IMR-90 (cell line): ENCODE measurements around the gene KRTDAP. TPM values are rescaled to one million over a fixed set of nuclear protein-coding genes. Genes with fewer than 3 reads are reported as not detected.
A peak's percentile ranks its signal among the peaks of the same experiment; 100 is the strongest.

ENCODE experiments used
- ATAC-seq: fragments of 200-7000 bp; cut with Tn5 transposase; 2 replicates; pipeline ENCODE4 v1.9.1; 2020; ENCODE audit warnings: low read depth, mild to moderate bottlenecking, moderate library complexity
- BruUV-seq: library from RNA; stranded (reverse); fragments of 400-500 nt; replicated peaks from 2 replicates; lab custom pipeline; 2021; lab: Mats Ljungman, UMichigan
- CTCF ChIA-PET: fragments of 300-600 bp; formaldehyde crosslinking; extraction: SDS; loops from one replicate; lab custom pipeline; 2021; ENCODE audit warnings: antibody characterized with exemption; lab: Yijun Ruan, JAX
- POLR2A ChIA-PET: fragments of 300-600 bp; sonication (Branson Sonifier 250); formaldehyde crosslinking; loops from one replicate; lab custom pipeline; 2022; ENCODE audit warnings: antibody characterized with exemption; ENCODE audit not compliant: unreplicated experiment; lab: Charles Lee
- DNase-seq: peaks from one replicate; pipeline ENCODE4 v3.0.0; 2013
- H2AFZ ChIP-seq: replicated peaks from 2 replicates; pipeline ENCODE3; 2013; ENCODE audit warnings: low read length, mild to moderate bottlenecking; ENCODE audit not compliant: poor library complexity
- H2AK5ac ChIP-seq: 2 replicates; pipeline ENCODE4 v1.6.1; 2013; ENCODE audit warnings: low read depth, low read length, inconsistent platforms
- H2AK9ac ChIP-seq: replicated peaks from 2 replicates; pipeline ENCODE3; 2013; ENCODE audit warnings: mild to moderate bottlenecking, low read depth, low read length, moderate library complexity; ENCODE audit not compliant: poor library complexity
- H2BK120ac ChIP-seq: 2 replicates; pipeline ENCODE4 v1.6.1; 2013; ENCODE audit warnings: low read depth, low read length, inconsistent platforms
- H2BK15ac ChIP-seq: 3 replicates; pipeline ENCODE4 v1.6.1; 2013; ENCODE audit warnings: low read depth, low read length, inconsistent platforms
- H2BK20ac ChIP-seq: 2 replicates; pipeline ENCODE4 v1.6.1; 2013; ENCODE audit warnings: low read depth, mild to moderate bottlenecking, inconsistent platforms, low read length, moderate library complexity
- H2BK5ac ChIP-seq: 2 replicates; pipeline ENCODE4 v1.6.1; 2013; ENCODE audit warnings: mild to moderate bottlenecking, low read depth, low read length, inconsistent platforms; ENCODE audit not compliant: poor library complexity, severe bottlenecking
- H3K14ac ChIP-seq: replicated peaks from 2 replicates; pipeline ENCODE4 v1.6.1; 2013; ENCODE audit warnings: low read depth, low read length, inconsistent platforms
- H3K18ac ChIP-seq: 2 replicates; pipeline ENCODE4 v1.6.1; 2013; ENCODE audit warnings: low read depth, low read length, control low read depth
- H3K23ac ChIP-seq: 2 replicates; pipeline ENCODE4 v1.6.1; 2013; ENCODE audit warnings: low read depth, low read length, inconsistent platforms
- H3K27ac ChIP-seq: 2 replicates; pipeline ENCODE4 v1.5.1; 2013; ENCODE audit warnings: mild to moderate bottlenecking, control low read depth, low read length; ENCODE audit not compliant: insufficient read depth
- H3K27me3 ChIP-seq: 2 replicates; pipeline ENCODE4 v1.6.1; 2013; ENCODE audit warnings: low read length; ENCODE audit not compliant: control insufficient read depth, insufficient read depth
- H3K36me3 ChIP-seq: 2 replicates; pipeline ENCODE4 v1.6.1; 2013; ENCODE audit warnings: low read length, mixed read lengths; ENCODE audit not compliant: control insufficient read depth, insufficient read depth
- H3K4ac ChIP-seq: 2 replicates; pipeline ENCODE4 v1.6.1; 2013; ENCODE audit warnings: low read depth, low read length, inconsistent platforms
- H3K4me1 ChIP-seq: 2 replicates; pipeline ENCODE4 v1.6.1; 2013; ENCODE audit warnings: low read length, mixed read lengths; ENCODE audit not compliant: control insufficient read depth, insufficient read depth
- H3K4me2 ChIP-seq: 2 replicates; pipeline ENCODE4 v1.6.1; 2013; ENCODE audit warnings: low read depth, mild to moderate bottlenecking, control low read depth, low read length, moderate library complexity
- H3K4me3 ChIP-seq: 2 replicates; pipeline ENCODE4 v1.5.1; 2013; ENCODE audit warnings: low read depth, mild to moderate bottlenecking, control low read depth, low read length, moderate library complexity; ENCODE audit not compliant: insufficient read depth
- H3K56ac ChIP-seq: 2 replicates; pipeline ENCODE4 v1.6.1; 2013; ENCODE audit warnings: low read length, inconsistent platforms; ENCODE audit not compliant: insufficient read depth; ENCODE audit errors: extremely low read depth
- H3K79me1 ChIP-seq, 2 experiments: 2 replicates each; pipeline ENCODE4 v1.6.1; 2013; ENCODE audit warnings: low read length in 2 of 2, inconsistent platforms in 1 of 2, low read depth in 1 of 2
- H3K9ac ChIP-seq: 2 replicates; pipeline ENCODE4 v1.6.1; 2013; ENCODE audit warnings: low read depth, low read length, control low read depth
- H3K9me1 ChIP-seq: 2 replicates; pipeline ENCODE4 v1.6.1; 2013; ENCODE audit warnings: low read length, inconsistent platforms; ENCODE audit not compliant: insufficient read depth
- H3K9me3 ChIP-seq: 2 replicates; pipeline ENCODE4 v1.6.1; 2013; ENCODE audit warnings: low read length; ENCODE audit not compliant: control insufficient read depth, insufficient read depth
- H4K20me1 ChIP-seq: 2 replicates; pipeline ENCODE4 v1.6.1; 2013; ENCODE audit warnings: low read length, inconsistent platforms; ENCODE audit not compliant: insufficient read depth
- H4K5ac ChIP-seq: 2 replicates; pipeline ENCODE4 v1.6.1; 2013; ENCODE audit warnings: mild to moderate bottlenecking, low read depth, low read length, control low read depth
- H4K8ac ChIP-seq, 2 experiments: 2 replicates each; pipeline ENCODE4 v1.6.1; 2013; ENCODE audit warnings: low read depth in 2 of 2, low read length in 2 of 2, control low read depth in 1 of 2, inconsistent platforms in 1 of 2
- H4K91ac ChIP-seq: 2 replicates; pipeline ENCODE4 v1.6.1; 2013; ENCODE audit warnings: low read depth, low read length, inconsistent platforms; ENCODE audit not compliant: insufficient read depth
- BHLHE40 ChIP-seq: fragments of 150-350 bp; IDR thresholded peaks from 2 replicates; pipeline ENCODE4 v1.6.1; 2016; ENCODE audit warnings: mild to moderate bottlenecking, low read depth, low read length
- CHD1 ChIP-seq: IDR thresholded peaks from 2 replicates; pipeline ENCODE4 v1.6.1; 2012; ENCODE audit warnings: low read depth, low read length, improper control_type of control experiment
- MAFK ChIP-seq: IDR thresholded peaks from 2 replicates; pipeline ENCODE4 v1.6.1; 2012; ENCODE audit warnings: low read depth, low read length, improper control_type of control experiment
- MAZ ChIP-seq: IDR thresholded peaks from 2 replicates; pipeline ENCODE4 v1.6.1; 2012; ENCODE audit warnings: low read depth, mild to moderate bottlenecking, low read length, improper control_type of control experiment, moderate library complexity, borderline replicate concordance
- POLR2A ChIP-seq: IDR thresholded peaks from 2 replicates; pipeline ENCODE4 v1.6.1; 2012; ENCODE audit warnings: mild to moderate bottlenecking, low read depth, low read length
- RAD21 ChIP-seq: IDR thresholded peaks from 2 replicates; pipeline ENCODE4 v1.6.1; 2012; ENCODE audit warnings: low read length, improper control_type of control experiment
- SMC3 ChIP-seq: fragments of 150-350 bp; IDR thresholded peaks from 2 replicates; pipeline ENCODE4 v1.6.1; 2016; ENCODE audit warnings: low read depth, mild to moderate bottlenecking, antibody characterized with exemption, low read length, moderate library complexity
- WGBS, 2 experiments: methylation state at CpG; one replicate each; pipeline versions ENCODE4 v1.1.5 to v1.1.7; 2013; ENCODE audit warnings: missing lambda C conversion rate in 2 of 2; ENCODE audit not compliant: insufficient read length in 1 of 2; ENCODE audit errors: extremely low coverage in 2 of 2; 5-methylcytosine and 5-hydroxymethylcytosine counted together
- dilution Hi-C: fragments of 300-500 bp; cut with HindIII; formaldehyde crosslinking; loops from one replicate; pipeline ENCODE4 v1.14.3; 2018; ENCODE audit warnings: low sequenced_read_pairs; ENCODE audit not compliant: unreplicated experiment
- in situ Hi-C: fragments of 300-500 bp; cut with MboI; formaldehyde crosslinking; loops from 3 replicates; pipeline ENCODE4 v1.14.3; 2019; ENCODE audit warnings: low sequenced_read_pairs, inconsistent platforms, mixed read lengths
- intact Hi-C: fragments of 100-400 bp; cut with micrococcal nuclease; formaldehyde crosslinking; loops from 2 replicates; pipeline ENCODE4 v1.10.0; 2022
- polyA plus RNA-seq, 3 experiments: library from polyadenylated mRNA; depleted of rRNA; stranded (reverse); fragments of >200 nt; gene quantifications; 2 replicates each; pipeline ENCODE4 v1.2.3, GENCODE V29; 2012; ENCODE audit warnings: low replicate concordance in 1 of 3
- total RNA-seq: library from RNA; depleted of rRNA; stranded (reverse); fragments of >200 nt; gene quantifications from 2 replicates; pipeline ENCODE4 v1.2.3, GENCODE V29; 2012
- TF ChIP-seq, protein P1 (sequence below): fragments of 150-350 bp; IDR thresholded peaks from 2 replicates; pipeline ENCODE4 v1.6.1; 2017; ENCODE audit warnings: mild to moderate bottlenecking, antibody characterized with exemption, low read length, low read depth
- TF ChIP-seq, protein P2 (sequence below): fragments of 150-350 bp; IDR thresholded peaks from 2 replicates; pipeline ENCODE4 v1.6.1; 2016; ENCODE audit warnings: low read depth, mild to moderate bottlenecking, low read length, moderate library complexity, borderline replicate concordance
- TF ChIP-seq, protein P3 (sequence below): conservative IDR thresholded peaks from 2 replicates; pipeline ENCODE4 v1.5.1; 2012; ENCODE audit warnings: mild to moderate bottlenecking, low read depth, low read length, improper control_type of control experiment

The KRTDAP gene
- total and polyA plus RNA-seq, 2 of the 4 experiments (the other 2 are of a cell fraction) = not detected

DNA sequence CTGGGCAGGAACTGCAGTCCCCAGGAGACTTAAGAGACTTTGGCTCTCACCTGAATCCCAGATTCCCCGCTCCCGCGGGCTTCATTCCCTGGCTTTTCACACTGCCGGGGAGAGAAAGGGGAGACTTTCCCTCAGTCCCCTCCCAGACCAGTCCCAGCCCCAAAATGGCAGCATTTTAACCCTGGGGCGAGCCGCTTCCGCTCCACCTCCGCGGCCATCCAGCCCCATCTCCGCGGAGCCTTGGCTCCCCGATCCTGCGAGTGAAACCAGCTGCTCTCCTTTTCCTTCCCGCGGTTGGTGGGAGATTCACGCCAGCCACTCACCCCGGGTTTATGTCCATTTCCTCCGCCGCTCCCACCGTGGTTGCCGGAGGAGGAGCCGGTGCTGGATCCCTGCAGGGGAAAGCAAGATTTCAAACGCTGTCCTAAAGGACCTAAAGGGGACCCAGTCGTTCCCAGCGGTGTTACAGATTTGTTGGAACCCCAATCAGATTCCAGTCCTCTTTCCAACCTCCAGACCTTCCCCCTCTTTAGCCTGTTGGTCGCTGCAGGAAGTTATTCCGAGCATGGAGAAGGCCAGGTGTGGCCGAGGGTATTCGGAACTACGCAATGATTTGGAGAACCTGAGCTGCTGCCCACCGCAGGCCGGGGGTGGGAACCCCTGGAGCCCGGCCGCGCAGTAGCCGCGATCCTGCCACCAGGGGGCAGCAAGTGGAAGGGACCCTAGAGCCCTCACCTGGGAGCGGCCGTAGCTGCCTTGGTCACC lies 19.8 kb upstream of the KRTDAP start:
- Histone ChIP-seq H4K5ac (no peak overlapping the region), H2AFZ (peak overlapping the region; percentile 93), H3K4me2 (peak overlapping the region; percentile 72), H3K9ac (0 out of 2 replicates have a peak overlapping the region, but pooled peaks have one; percentile 4), H3K27ac (no peak overlapping the region), H2BK15ac (peak overlapping the region; percentile 27; the same call in 2 of the 3 replicates), H3K14ac (peak overlapping the region; percentile 79), H3K79me1 (no peaks in the 10 kb centered on the region), H3K23ac (peak overlapping the region; percentile 42; the same call in 1 of the 2 replicates), H3K9me1 (no peaks in the 10 kb centered on the region; the same call in 1 of the 2 replicates), H3K9me3 (no peaks in the 10 kb centered on the region), H3K18ac (no peak overlapping the region), H3K27me3 (peaks cover 71% of the 10 kb centered on the region), H2BK20ac (no peak overlapping the region), H3K56ac (no peak overlapping the region), H2BK120ac (no peak overlapping the region; the same call in 1 of the 2 replicates), H4K91ac (no peak overlapping the region), H3K4me3 (peak overlapping the region; percentile 25), H4K8ac (peak overlapping the region; percentile 64 to 73; a peak in 3 of 4 replicates), H2AK9ac (peak overlapping the region; percentile 94), H3K4me1 (peaks cover 5% of the 10 kb centered on the region; the same call in 1 of the 2 replicates), H2AK5ac (peak overlapping the region; percentile 50; the same call in 1 of the 2 replicates), H2BK5ac (no peak overlapping the region), H4K20me1 (no peaks in the 10 kb centered on the region), H3K4ac (peak overlapping the region; percentile 27; the same call in 1 of the 2 replicates), H3K36me3 (no peaks in the 10 kb centered on the region)
- TF ChIP-seq, protein P1, sequence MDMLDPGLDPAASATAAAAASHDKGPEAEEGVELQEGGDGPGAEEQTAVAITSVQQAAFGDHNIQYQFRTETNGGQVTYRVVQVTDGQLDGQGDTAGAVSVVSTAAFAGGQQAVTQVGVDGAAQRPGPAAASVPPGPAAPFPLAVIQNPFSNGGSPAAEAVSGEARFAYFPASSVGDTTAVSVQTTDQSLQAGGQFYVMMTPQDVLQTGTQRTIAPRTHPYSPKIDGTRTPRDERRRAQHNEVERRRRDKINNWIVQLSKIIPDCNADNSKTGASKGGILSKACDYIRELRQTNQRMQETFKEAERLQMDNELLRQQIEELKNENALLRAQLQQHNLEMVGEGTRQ = no peak
- TF ChIP-seq MAZ (peak; percentile 19; the same call in 1 of the 2 replicates), POLR2A (no peak), CHD1 (no peak), MAFK (no peak), SMC3 (peak; percentile 58), RAD21 (peak; percentile 63), BHLHE40 (no peak)
- TF ChIP-seq, protein P2, sequence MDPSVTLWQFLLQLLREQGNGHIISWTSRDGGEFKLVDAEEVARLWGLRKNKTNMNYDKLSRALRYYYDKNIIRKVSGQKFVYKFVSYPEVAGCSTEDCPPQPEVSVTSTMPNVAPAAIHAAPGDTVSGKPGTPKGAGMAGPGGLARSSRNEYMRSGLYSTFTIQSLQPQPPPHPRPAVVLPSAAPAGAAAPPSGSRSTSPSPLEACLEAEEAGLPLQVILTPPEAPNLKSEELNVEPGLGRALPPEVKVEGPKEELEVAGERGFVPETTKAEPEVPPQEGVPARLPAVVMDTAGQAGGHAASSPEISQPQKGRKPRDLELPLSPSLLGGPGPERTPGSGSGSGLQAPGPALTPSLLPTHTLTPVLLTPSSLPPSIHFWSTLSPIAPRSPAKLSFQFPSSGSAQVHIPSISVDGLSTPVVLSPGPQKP = no peak
- TF ChIP-seq, protein P3, sequence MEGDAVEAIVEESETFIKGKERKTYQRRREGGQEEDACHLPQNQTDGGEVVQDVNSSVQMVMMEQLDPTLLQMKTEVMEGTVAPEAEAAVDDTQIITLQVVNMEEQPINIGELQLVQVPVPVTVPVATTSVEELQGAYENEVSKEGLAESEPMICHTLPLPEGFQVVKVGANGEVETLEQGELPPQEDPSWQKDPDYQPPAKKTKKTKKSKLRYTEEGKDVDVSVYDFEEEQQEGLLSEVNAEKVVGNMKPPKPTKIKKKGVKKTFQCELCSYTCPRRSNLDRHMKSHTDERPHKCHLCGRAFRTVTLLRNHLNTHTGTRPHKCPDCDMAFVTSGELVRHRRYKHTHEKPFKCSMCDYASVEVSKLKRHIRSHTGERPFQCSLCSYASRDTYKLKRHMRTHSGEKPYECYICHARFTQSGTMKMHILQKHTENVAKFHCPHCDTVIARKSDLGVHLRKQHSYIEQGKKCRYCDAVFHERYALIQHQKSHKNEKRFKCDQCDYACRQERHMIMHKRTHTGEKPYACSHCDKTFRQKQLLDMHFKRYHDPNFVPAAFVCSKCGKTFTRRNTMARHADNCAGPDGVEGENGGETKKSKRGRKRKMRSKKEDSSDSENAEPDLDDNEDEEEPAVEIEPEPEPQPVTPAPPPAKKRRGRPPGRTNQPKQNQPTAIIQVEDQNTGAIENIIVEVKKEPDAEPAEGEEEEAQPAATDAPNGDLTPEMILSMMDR = peak; percentile 78
- ATAC-seq (peak; percentile 71), DNase-seq (peak; percentile 22)
- intact Hi-C loops = loop anchor here (2.0 kb wide), 1 partner anchor 35 kb away; the partner anchor contains the start of gene TMEM147
- 0% methylated on average over 5 of the region's 39 CpGs; no CpG with 5 or more reads in 1 of the 2 experiments for WGBS, 2 experiments
- dilution Hi-C loops = no loop called here
- in situ Hi-C loops = no loop called here
- POLR2A ChIA-PET = no interaction called here
- CTCF ChIA-PET = interaction anchor here (0.7 to 1.0 kb wide), 3 partner anchors 9 to 191 kb away, joined by 3 to 4 read pairs (median 3); no protein-coding TSS in a partner anchor
- no TSS peak for BruUV-seq
